Activated naive CD4-positive, alpha-beta T cell (primary cell): Measurements from ENCODE around the gene BCL10.
"Not testable (repeated sequence)": the region's sequence is repeated elsewhere in the genome, so short reads cannot be mapped to it uniquely, and the experiment has no call there.

Experiments
- DNase-seq, 4 experiments: peaks; one replicate each; lab custom pipeline; 2025; lab: John Stamatoyannopoulos, UW

Gene BCL10

GRCh38 chr1:85264150-85264549 is 12.3 kb downstream of the BCL10 start:
- no peak for DNase-seq

- DNase-seq = no peak
Observed at GRCh38 chr1:85262985-85263384, 13.4 kb downstream of the BCL10 start.

GRCh38 chr1:85259912-85260274 is 16.5 kb downstream of the BCL10 start:
- DNase-seq = no peak

DNA sequence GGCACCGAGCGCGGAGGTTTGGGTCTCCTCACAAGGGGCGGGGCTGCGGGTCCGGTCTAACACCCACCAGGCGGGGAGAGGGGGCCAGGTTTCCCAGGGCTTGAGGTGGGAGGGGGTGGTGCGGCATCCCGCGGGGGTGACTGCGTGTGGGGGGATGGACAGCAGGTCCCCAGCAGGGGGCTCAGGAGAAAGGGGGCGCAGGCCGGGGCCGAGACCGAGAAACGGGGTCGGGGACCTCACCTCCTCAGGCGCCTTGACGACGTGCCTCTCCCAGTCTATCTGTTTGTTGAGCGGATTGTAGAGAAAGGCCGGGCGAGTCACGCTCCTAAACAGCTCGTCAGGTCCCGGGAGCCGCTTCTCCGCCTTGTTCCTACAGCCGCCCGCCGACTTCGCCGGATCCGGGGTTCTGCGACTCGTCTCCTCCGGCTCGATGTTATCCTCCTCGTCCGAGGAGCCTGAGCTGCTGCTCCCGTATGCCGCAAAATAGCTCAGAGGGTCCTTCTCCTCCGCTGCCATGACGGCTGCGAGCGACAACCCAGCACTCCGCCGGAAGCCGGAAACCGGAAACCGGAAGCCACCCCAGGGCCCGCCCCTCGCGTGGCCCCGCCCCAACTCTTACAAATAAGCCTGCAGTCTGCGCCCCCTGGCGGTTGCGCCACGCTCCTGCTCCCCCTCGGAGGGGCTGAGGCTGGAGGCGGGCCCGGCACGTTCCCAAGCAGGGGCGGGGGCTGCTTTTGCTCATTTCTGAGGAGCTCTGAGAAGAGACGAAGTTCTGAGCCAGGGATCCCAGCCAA is 17.1 kb downstream of the BCL10 start, which contains the start of gene C1orf52:
C1orf52 (minus strand) TSS at position 545 of the 794 bp plus-strand sequence; CDS start at position 516, 29 bp downstream.
- DNase-seq = peak; percentile 92 to 98 (median 96)

GRCh38 chr1:85258536-85259117 is 17.8 kb downstream of the BCL10 start:
- DNase-seq = no peak

DNA sequence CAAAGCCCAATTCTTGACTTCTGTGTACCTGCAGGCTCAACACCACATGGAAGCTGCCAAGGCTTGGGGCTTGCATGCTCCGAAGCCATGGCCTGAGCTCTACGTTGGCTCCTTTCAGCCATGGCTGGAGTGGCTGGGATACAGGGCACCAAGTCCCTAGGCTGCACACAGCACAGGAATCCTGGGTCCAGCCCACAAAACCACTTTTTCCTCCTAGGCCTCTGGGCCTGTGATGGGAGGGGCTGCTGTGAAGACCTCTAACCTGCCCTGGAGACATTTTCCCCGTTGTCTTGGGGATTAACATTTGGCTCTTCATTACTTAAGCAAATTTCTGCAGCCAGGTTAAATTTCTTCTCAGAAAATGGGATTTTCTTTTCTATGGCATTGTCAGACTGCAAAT is 27.4 kb downstream of the BCL10 start:
- not testable (repeated sequence) for DNase-seq

GRCh38 chr1:85245891-85246290 is 30.5 kb downstream of the BCL10 start:
- DNase-seq = no peak

- no peak for DNase-seq
Observed at GRCh38 chr1:85245456-85245855, 31.0 kb downstream of the BCL10 start.

DNA sequence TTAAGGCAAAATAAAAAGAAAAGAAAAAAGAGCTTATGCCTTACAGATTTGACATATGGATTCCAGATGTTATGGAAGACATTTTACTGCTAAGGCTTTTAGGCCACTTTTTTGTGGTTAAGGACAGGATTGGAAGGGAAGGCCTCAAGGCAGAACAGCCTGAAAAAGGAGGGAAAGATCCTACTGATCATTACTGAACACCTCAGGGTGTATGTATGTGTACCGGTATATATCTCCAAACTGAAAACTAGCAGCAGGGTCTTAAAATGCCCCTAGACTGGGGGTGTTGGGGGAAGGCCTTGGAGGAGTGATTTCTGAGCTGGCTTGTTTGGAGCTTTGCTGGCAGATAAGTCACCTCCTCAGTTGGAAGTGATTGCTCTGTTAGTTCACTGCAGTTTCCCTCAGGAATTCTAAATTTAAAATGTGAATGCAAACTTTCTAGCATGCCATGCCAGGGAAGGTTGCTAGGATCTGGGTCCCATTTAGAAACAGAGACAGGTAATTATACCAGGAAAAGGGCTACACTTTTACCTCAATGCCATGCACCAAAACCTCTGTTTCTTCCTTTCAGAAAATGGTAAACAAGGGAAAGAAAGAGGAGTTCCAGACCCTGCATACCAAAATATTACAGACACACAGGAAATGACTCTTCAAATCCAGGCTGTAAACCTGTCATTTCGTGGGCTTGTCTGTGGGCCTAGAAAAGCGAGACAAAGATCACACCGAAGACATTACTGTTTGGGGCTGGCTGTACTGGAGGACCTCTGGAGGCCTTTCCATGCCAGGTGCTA is 32.0 kb downstream of the BCL10 start:
- DNase-seq = no peak

DNA sequence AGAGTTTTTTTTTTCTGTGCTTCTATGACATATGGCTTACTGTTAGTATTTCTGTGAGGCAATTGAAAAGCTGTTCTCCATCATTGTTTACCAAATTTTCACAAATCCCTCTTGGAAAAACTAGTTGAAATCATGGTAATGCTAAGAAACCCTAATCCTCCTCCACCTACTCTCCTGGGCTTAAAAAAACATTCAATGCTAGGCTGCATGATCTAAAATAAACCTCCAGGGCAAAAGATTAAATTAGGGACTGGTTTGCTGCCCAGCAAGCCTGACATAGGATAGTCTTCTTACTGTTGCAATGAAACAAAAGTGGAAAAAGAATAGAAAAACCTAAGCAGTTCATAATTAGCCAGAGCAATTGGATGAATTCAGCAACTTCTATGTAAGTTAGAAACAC is 33.1 kb downstream of the BCL10 start:
- no peak for DNase-seq

DNA sequence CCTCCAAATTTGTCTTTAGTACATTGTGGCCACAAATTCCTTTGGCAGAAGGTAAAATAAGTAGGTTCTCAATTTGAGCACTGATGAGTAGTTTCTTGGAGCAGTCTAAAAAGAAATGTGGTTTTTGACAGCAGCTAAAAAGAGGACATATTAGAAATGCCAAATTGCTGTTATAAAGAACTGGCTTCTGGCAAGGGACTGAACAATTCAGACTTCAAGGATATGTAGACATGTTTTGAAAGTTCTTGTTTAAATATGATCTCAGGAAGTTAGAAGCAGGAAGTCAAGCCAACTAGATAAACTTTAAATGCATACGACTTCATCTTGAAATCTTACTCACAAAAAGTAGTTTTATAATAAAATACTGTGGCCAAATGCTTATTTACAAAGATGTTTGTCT is 35.8 kb downstream of the BCL10 start:
- DNase-seq = no peak

- no peak for DNase-seq
Observed at GRCh38 chr1:85240174-85240601, 36.2 kb downstream of the BCL10 start.

DNA sequence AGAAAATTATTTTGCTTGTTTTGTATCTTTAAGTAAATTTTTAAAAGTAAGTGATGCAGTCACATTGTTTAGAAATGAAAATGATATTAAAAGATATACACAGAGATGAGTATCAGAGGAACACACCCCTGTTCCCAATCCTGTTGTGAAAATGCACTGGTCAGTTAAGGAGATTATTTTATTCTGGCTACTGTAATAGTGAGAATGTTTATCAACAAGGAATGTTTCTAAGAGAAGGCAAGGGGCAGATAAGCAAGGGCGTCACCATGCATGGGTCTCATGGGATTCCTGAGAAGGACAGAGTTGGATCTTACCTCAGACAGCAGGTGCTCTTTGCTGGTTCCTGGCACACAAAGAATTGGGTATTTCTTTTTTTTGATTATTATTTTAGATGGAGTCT is 38.8 kb downstream of the BCL10 start:
- DNase-seq = no peak

GRCh38 chr1:85230305-85230977 is 46.0 kb downstream of the BCL10 start:
- no peak for DNase-seq

DNA sequence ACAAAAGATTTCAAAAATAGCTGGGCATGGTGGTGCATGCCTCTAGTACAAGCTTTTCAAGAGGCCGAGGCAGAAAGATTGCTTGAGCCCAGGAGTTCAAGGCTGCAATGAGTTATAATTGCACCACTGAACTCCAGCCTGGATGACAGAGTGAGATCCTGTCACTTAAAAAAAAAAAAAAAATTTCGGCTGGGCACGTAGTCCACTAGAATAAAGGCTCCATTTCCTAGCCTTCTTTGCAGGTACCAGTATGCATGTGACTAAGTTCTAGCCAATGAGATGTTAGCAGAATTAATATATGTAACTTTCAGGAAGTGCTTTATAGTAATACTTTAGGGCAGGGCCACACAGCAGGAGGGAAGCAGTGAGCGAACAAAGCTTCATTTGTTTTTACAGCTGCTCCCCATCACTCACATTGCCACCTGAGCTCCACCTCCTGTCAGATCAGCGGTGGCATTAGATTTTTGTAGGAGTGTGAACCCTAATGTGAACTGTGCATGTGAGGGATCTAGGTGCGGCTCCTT is 46.8 kb downstream of the BCL10 start:
- DNase-seq = no peak

GRCh38 chr1:85228972-85229371 is 47.5 kb downstream of the BCL10 start:
- no peak for DNase-seq

- no peak for DNase-seq
Observed at GRCh38 chr1:85225624-85226380, 50.6 kb downstream of the BCL10 start.

DNA sequence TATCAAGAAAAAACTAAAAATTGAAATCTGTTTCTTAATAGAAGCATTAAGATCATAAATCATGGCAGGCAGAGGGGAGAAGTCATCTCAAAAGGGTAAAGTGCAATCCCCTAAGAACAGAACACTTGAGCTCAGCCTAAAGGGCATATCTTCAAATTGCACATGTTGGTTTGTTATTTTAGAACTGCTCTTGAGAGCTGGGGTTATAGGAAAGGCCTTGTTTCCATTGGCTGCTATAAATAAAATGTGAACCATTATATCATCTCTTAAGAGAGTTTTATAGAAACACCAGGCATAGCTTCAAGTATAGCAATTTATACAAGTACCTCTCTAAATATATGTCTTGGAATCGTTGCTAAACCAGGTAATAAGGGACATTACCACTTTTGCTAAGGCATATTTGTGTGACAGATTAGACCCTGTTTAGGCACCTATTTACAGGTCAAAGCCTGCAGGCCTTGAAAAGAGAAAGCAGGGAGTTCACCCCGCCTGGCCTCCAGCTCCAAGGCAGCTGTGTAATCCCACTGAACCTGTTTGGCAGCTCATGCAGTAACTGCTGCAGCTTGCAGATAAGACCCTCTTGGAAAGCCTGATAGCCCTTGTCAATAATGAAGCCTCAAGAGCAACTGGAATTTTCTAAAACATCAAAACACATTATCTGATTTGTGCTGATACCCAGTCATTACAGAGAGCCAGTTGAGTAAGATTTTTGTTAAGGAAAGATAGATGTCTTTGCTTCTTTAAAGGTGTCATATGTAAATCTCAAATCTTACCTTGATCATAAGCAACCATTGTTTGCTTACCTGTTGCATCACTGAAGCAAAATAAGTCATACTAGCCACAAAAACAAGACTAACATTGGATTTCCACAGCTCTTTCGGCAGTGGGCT is 51.5 kb downstream of the BCL10 start:
- DNase-seq = no peak

DNA sequence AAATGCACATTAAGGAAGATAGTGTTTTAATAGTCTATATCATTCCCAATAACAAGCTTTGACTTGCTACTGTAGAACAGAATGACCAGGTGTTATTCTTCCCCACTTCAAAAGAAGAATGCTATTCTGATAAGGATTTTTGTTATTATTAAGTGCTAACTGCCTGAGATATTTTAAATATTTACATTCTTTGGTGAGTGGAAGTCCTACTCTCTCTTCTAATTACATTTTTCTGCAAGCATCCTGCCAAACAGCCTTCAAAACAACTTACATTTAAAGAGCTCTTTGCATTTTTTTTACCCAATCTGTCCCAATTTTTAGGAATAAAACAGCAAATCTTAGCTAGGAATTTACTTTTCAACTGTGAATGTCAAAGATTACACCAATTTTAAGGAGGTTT is 52.1 kb downstream of the BCL10 start:
- DNase-seq = no peak

DNA sequence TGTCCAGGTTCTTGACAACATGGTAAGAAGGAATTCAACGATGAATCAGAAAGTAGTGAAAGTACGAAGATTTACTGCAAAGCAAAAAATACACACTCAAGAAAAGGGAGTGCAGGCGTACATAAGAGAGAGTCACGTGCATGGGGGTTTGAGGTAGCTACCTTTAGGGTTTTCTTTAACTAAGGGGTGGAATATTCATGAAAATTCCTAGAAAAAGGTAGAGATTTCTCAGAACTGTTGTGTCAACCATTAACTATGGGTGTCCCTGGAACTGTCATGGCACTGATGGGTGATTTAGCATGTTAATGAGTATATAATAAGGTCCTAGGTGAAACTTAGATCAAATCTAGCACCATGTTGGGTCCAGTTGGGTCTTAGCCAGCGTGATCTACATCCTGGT is 53.1 kb downstream of the BCL10 start:
- no peak for DNase-seq
